GM18499 (cell line): Measurements from ENCODE around the gene ARHGAP23.
"Not testable (repeated sequence)": the region's sequence is repeated elsewhere in the genome, so short reads cannot be mapped to it uniquely, and the experiment has no call there.

Experiments used
- ATAC-seq: cut with Tn5 transposase; IDR thresholded peaks from one replicate; pipeline ENCODE4 v1.9.1; 2021; ENCODE audit warnings: moderate number of reproducible peaks; ENCODE audit not compliant: insufficient read depth, unreplicated experiment

Gene ARHGAP23

GRCh38 chr17:38482039-38482699, 53.9 kb downstream of the ARHGAP23 start:
- ATAC-seq = not testable (repeated sequence)

- ATAC-seq = not testable (repeated sequence)
Measured at GRCh38 chr17:38482700-38483043, 54.4 kb downstream of the ARHGAP23 start.

GRCh38 chr17:38484242-38485145, 56.2 kb downstream of the ARHGAP23 start:
- ATAC-seq = not testable (repeated sequence)

GRCh38 chr17:38485146-38485468, 56.8 kb downstream of the ARHGAP23 start:
- no peak for ATAC-seq

GRCh38 chr17:38485681-38486298, 57.5 kb downstream of the ARHGAP23 start:
- not testable (repeated sequence) for ATAC-seq

- ATAC-seq = not testable (repeated sequence)
Measured at GRCh38 chr17:38489774-38490173, 61.5 kb downstream of the ARHGAP23 start.

- ATAC-seq = not testable (repeated sequence)
Measured at GRCh38 chr17:38491346-38492066, 63.2 kb downstream of the ARHGAP23 start.

GRCh38 chr17:38492067-38493040, 64.1 kb downstream of the ARHGAP23 start:
- not testable (repeated sequence) for ATAC-seq

GRCh38 chr17:38494152-38494551, 65.9 kb downstream of the ARHGAP23 start:
- ATAC-seq = not testable (repeated sequence)

- ATAC-seq = not testable (repeated sequence)
Measured at GRCh38 chr17:38497656-38498055, 69.4 kb downstream of the ARHGAP23 start.

- ATAC-seq = no peak
Measured at GRCh38 chr17:38498353-38498752, 70.1 kb downstream of the ARHGAP23 start.

- ATAC-seq = not testable (repeated sequence)
Measured at GRCh38 chr17:38499230-38499629, 71.0 kb downstream of the ARHGAP23 start.

- ATAC-seq = not testable (repeated sequence)
Measured at GRCh38 chr17:38501718-38502117, 73.5 kb downstream of the ARHGAP23 start.

GRCh38 chr17:38503286-38503913, 75.1 kb downstream of the ARHGAP23 start:
- ATAC-seq = not testable (repeated sequence)

GRCh38 chr17:38504216-38504615, 76.0 kb downstream of the ARHGAP23 start:
- no peak for ATAC-seq

- no peak for ATAC-seq
Measured at GRCh38 chr17:38507436-38507835, 79.2 kb downstream of the ARHGAP23 start.

- ATAC-seq = no peak
Measured at GRCh38 chr17:38507921-38508569, 79.8 kb downstream of the ARHGAP23 start.

- ATAC-seq = no peak
Measured at GRCh38 chr17:38508570-38508950, 80.3 kb downstream of the ARHGAP23 start.
